GM12878 (cell line): ENCODE measurements around the gene TMEM38B.

Experiments used
- CTCF ChIP-seq, 3 experiments: IDR thresholded peaks in 2 of 3; conservative IDR thresholded peaks in 1 of 3; 2 replicates each; pipeline ENCODE4 v1.5.1; 2011; ENCODE audit warnings: low read depth in 3 of 3, low read length in 3 of 3, mild to moderate bottlenecking in 3 of 3, control low read depth in 2 of 3, moderate library complexity in 2 of 3, inconsistent platforms in 1 of 3, mixed read lengths in 1 of 3; ENCODE audit not compliant: control insufficient read depth in 2 of 3, insufficient read depth in 1 of 3; ENCODE audit errors: extremely low read depth in 1 of 3
- HDAC2 ChIP-seq: fragments of 200-600 bp; sonication (generic); IDR thresholded peaks from 2 replicates; pipeline ENCODE4 v1.6.1; 2017
- IKZF2 ChIP-seq, 2 experiments: fragments of 450-650 bp; IDR thresholded peaks; 2 replicates each; pipeline ENCODE4 v1.6.1; 2017; ENCODE audit warnings: mild to moderate bottlenecking in 2 of 2, moderate library complexity in 2 of 2
- POLR2A ChIP-seq: IDR thresholded peaks from 2 replicates; pipeline ENCODE4 v1.6.1; 2011; ENCODE audit warnings: low read depth, mild to moderate bottlenecking, low read length
- POLR2AphosphoS5 ChIP-seq: IDR thresholded peaks from 2 replicates; pipeline ENCODE4 v1.6.1; 2011; ENCODE audit warnings: mild to moderate bottlenecking, low read length, inconsistent platforms
- RFX5 ChIP-seq: IDR thresholded peaks from 2 replicates; pipeline ENCODE4 v1.6.1; 2011; ENCODE audit warnings: low read depth, low read length, improper control_type of control experiment
- SPI1 ChIP-seq: IDR thresholded peaks from 2 replicates; pipeline ENCODE4 v1.6.1; 2011; ENCODE audit warnings: low read depth, mild to moderate bottlenecking, low read length, moderate library complexity, borderline replicate concordance; ENCODE audit not compliant: insufficient read depth
- USF2 ChIP-seq: IDR thresholded peaks from 2 replicates; pipeline ENCODE4 v1.6.1; 2011; ENCODE audit warnings: low read depth, low read length, improper control_type of control experiment, borderline replicate concordance
- ZNF274 ChIP-seq: IDR thresholded peaks from one replicate; pipeline ENCODE4 v1.8.0; 2011; ENCODE audit not compliant: insufficient read length, insufficient read depth
- ZNF622 ChIP-seq: fragments of 450-650 bp; IDR thresholded peaks from 2 replicates; pipeline ENCODE4 v1.6.1; 2017; ENCODE audit warnings: mild to moderate bottlenecking, inconsistent platforms

GRCh38 chr9:105706156-105706555, 11.8 kb downstream of the TMEM38B start:
- TF ChIP-seq SPI1 (no peak), HDAC2 (no peak), POLR2AphosphoS5 (no peak), ZNF274 (no peak), RFX5 (no peak), CTCF (IDR thresholded peaks at IDR 0.05 in 2 of 3, conservative IDR thresholded peaks at IDR 0.05 in 1 of 3; ENCODE audit: control insufficient read depth in 2 of 3, extremely low read depth in 1 of 3, insufficient read depth in 1 of 3, low read depth in 3 of 3, low read length in 3 of 3) (no peak), USF2 (no peak), ZNF622 (no peak), IKZF2 (IDR thresholded peaks at IDR 0.05) (no peak), POLR2A (no peak)
